GM21825 (cell line): ENCODE measurements around the gene MRPL36.

Experiments
- ATAC-seq: cut with Tn5 transposase; IDR thresholded peaks from one replicate; pipeline ENCODE4 v1.9.1; 2021; ENCODE audit warnings: mild to moderate bottlenecking, moderate library complexity; ENCODE audit not compliant: unreplicated experiment

The MRPL36 gene

GRCh38 chr5:1765880-1766235 lies 33.8 kb downstream of the MRPL36 start:
- no peak for ATAC-seq

- no peak for ATAC-seq
Measured at GRCh38 chr5:1765141-1765879, 34.3 kb downstream of the MRPL36 start.

GRCh38 chr5:1764606-1764960 lies 35.1 kb downstream of the MRPL36 start:
- ATAC-seq: no peak

- no peak for ATAC-seq
Measured at GRCh38 chr5:1763960-1764605, 35.6 kb downstream of the MRPL36 start.

GRCh38 chr5:1763548-1763911 lies 36.1 kb downstream of the MRPL36 start:
- no peak for ATAC-seq

GRCh38 chr5:1762883-1763547 lies 36.6 kb downstream of the MRPL36 start:
- no peak for ATAC-seq

GRCh38 chr5:1762121-1762882 lies 37.3 kb downstream of the MRPL36 start:
- no peak for ATAC-seq

GRCh38 chr5:1761453-1761755 lies 38.2 kb downstream of the MRPL36 start:
- no peak for ATAC-seq

- ATAC-seq: no peak
Measured at GRCh38 chr5:1760656-1761452, 38.8 kb downstream of the MRPL36 start.

- no peak for ATAC-seq
Measured at GRCh38 chr5:1760231-1760630, 39.4 kb downstream of the MRPL36 start.

GRCh38 chr5:1759378-1759970 lies 40.2 kb downstream of the MRPL36 start:
- no peak for ATAC-seq

GRCh38 chr5:1758574-1758973 lies 41.1 kb downstream of the MRPL36 start:
- no peak for ATAC-seq

- ATAC-seq: no peak
Measured at GRCh38 chr5:1757511-1757910, 42.1 kb downstream of the MRPL36 start.

- no peak for ATAC-seq
Measured at GRCh38 chr5:1756481-1756880, 43.2 kb downstream of the MRPL36 start.

- ATAC-seq: no peak
Measured at GRCh38 chr5:1755321-1755949, 44.2 kb downstream of the MRPL36 start.

- no peak for ATAC-seq
Measured at GRCh38 chr5:1754531-1755220, 45.0 kb downstream of the MRPL36 start.

- no peak for ATAC-seq
Measured at GRCh38 chr5:1753490-1753889, 46.1 kb downstream of the MRPL36 start.

- ATAC-seq: no peak
Measured at GRCh38 chr5:1752881-1753280, 46.8 kb downstream of the MRPL36 start.
